Midbrain (tissue), 1 donor: ENCODE results near the gene S100PBP.

Experiments
- DNase-seq: peaks from one replicate; lab custom pipeline; 2025; lab: John Stamatoyannopoulos, UW

Gene S100PBP

GRCh38 chr1:32828341-32828740, 10.9 kb downstream of the S100PBP start:
- DNase-seq: peak; percentile 10

- DNase-seq: no peak
Measured at GRCh38 chr1:32830092-32830852, 12.8 kb downstream of the S100PBP start.

- no peak for DNase-seq
Measured at GRCh38 chr1:32831878-32832277, 14.4 kb downstream of the S100PBP start.

GRCh38 chr1:32848354-32849063, 31.1 kb downstream of the S100PBP start:
- DNase-seq: no peak

- no peak for DNase-seq
Measured at GRCh38 chr1:32855861-32856617, 38.6 kb downstream of the S100PBP start.

- no peak for DNase-seq
Measured at GRCh38 chr1:32858136-32858535, 40.7 kb downstream of the S100PBP start.

GRCh38 chr1:32858791-32859190, 41.3 kb downstream of the S100PBP start:
- no peak for DNase-seq

- DNase-seq: no peak
Measured at GRCh38 chr1:32859915-32860314, 42.5 kb downstream of the S100PBP start.

- DNase-seq: no peak
Measured at GRCh38 chr1:32860566-32860965, 43.1 kb downstream of the S100PBP start.

- DNase-seq: peak; percentile 19
Measured at GRCh38 chr1:32861904-32862695, 44.6 kb downstream of the S100PBP start.

GRCh38 chr1:32863218-32863880, 45.9 kb downstream of the S100PBP start:
- no peak for DNase-seq

- DNase-seq: no peak
Measured at GRCh38 chr1:32863881-32864245, 46.4 kb downstream of the S100PBP start.

- DNase-seq: no peak
Measured at GRCh38 chr1:32864375-32865019, 47.0 kb downstream of the S100PBP start.

- no peak for DNase-seq
Measured at GRCh38 chr1:32865639-32866405, 48.4 kb downstream of the S100PBP start.

GRCh38 chr1:32867151-32867550, 49.7 kb downstream of the S100PBP start:
- DNase-seq: no peak

- DNase-seq: no peak
Measured at GRCh38 chr1:32867671-32868070, 50.2 kb downstream of the S100PBP start.

GRCh38 chr1:32868085-32868484, 50.6 kb downstream of the S100PBP start:
- no peak for DNase-seq

GRCh38 chr1:32868806-32869455, 51.5 kb downstream of the S100PBP start:
- DNase-seq: no peak

- DNase-seq: no peak
Measured at GRCh38 chr1:32869923-32870614, 52.6 kb downstream of the S100PBP start.
